Stimulated activated CD8-positive, alpha-beta memory T cell treated with anti-CD3 and anti-CD28 coated beads, Interleukin-7, amount 100 ng/mL, for 48 hours (primary cell): ENCODE data around the gene FCRLA.
A peak's percentile ranks its signal among the peaks of the same experiment; 100 is the strongest.

Experiments used
- DNase-seq, 2 donors: peaks; one replicate each; pipeline ENCODE4 v3.0.0-alpha.2; 2020; ENCODE audit warnings: low read depth in 1 of 2; ENCODE audit errors: extremely low read depth in 1 of 2

Gene FCRLA

DNA sequence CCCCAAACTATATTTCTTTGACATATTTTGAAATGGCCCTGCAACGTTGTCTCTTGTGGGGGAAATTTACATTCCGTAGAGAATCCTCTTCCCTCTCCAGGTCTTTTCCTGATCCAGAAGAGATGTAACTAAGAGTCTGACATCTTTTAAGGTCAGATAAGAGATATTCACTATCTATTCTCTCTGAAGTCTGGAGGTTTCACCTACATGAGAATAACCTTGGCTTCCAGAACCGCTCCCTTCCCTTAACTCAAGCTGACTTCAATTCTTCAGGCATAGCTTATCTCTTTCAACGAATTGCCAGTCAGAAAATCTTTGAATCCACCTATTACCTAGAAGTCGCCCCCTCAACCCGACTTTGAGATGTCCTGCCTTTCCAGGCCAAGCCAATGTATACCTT lies 24.2 kb downstream of the FCRLA start:
- DNase-seq = no peak

DNA sequence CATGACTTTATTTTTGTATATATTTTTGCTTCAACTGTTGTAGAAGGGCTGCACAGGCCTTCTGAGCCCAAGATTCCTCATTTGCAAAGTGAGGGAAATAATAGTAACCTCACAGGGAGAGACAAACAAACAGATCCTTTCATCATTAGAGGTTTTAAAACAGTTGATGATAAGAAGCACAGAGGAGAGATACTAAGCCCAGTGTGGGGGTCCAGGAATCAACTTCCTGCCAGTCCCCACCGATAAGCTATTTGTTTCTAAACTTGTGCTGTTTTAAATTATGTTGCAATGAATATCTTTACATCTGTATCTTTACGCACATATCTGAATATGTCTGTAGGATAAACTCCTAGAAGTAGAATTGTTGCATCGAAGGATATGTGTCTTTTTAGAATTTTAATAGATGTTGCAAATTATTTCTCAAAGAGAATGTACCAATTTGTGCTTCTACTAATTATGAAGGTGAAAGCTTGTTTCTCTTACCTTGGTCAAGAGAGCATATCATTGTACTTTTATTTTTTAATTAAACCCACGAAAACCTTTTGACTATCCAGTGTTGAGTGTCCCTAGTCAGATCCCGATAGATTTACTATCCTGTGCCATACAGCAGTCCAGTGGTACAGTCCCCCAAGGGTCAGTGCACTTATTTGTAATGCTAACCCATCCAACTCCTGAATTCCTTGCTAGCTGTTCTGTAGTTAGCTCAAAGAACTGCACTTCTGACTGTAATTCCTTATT lies 25.1 kb downstream of the FCRLA start:
- no peak for DNase-seq

- no peak for DNase-seq
These were observed 26.5 kb downstream of the FCRLA start for GRCh38 chr1:161733526-161733925.

DNA sequence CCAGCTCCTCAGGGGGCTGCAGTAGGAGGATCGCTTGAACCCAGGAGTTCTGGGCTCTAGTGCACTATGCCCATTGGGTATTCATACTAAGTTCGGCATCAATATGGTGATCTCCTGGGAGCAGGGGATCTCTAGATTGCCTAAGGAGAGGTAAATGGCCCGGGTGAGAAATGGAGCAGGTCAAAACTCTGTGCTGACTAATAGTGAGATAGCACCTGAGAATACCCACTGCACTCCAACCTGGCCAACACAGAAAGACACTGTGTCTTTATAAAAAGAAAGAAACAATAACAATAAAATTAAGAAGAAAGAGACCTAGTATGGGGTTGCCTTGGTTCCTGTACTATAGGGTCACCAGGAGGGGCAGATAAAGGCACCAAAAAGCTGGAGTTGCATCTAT lies 28.8 kb downstream of the FCRLA start:
- no peak for DNase-seq

- DNase-seq = peak in 1 of 2 donors; percentile 32
These were observed 29.4 kb downstream of the FCRLA start for GRCh38 chr1:161736335-161736969.

DNA sequence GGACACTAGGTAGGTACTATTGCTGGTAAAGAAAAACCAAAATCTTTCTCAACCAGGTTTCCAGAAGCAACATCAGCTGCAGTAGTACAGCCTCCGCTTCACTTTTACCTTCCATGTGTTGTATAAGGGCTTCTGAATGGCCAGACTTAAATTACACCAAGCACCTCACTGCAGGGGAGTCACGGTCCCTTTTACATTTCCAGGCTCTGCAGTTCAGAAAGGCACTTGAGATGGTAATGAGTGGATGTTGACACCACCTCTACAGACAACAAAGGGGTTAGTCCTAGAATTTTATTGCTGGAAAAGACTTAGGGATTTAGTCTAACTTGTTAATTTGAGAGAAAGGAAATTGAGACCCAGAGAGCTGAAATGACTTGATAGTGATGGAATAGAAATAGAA lies 30.6 kb downstream of the FCRLA start:
- DNase-seq = no peak

- DNase-seq = peak; percentile 43 to 49
These were observed 31.7 kb downstream of the FCRLA start for GRCh38 chr1:161738627-161739287.

DNA sequence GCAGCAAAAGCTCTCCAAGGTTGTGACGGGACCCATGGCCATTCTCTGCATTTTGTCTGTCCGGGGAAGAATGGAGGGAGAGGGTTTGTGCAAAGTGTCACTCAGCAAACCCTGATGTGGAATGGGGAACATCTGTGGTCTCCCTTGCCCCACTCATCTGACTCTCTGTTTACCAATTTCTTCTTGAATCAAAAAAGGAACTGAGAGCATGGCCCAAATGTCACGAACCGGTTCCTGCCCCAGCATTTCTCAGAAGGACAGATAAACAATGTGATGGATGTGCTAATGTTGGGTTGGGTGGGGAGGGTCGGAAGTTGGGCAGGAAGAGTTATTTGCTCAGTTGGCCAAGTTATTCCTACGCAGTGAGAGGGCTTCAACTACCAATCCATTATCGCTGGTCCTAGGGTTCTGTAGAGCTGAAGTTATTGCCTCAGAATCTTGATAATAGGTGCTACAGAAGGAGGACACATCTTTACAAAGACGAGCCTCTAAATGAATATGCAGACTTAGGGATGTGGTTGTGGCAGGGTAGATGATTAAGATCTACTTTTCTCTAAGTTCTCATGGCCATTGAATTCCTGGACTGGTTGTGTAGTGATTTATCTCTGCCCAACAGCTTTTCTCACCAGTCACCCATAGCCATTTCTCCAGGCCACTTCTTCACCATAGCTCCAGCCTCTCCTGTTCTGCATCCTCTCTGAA lies 33.0 kb downstream of the FCRLA start:
- no peak for DNase-seq

DNA sequence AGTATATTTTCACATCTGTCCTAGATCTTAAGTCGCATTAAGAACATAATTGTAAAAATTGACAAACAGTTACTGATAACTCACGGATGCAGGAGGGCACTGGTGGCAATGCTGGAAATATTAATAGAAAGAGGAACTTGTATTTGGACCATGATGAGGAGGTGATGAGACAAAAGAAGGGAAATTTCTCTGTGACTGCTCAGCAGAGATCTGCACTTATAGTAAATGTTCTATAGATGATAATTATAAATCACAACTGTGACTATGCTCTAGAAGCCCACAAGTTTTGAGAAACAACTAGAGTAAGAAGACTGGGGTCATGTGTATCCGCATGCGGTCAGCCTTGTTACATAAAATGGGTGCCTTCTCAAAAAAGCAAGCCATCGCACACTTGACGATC lies 33.9 kb downstream of the FCRLA start:
- DNase-seq = no peak

GRCh38 chr1:161743231-161743630 lies 36.2 kb downstream of the FCRLA start:
- no peak for DNase-seq

GRCh38 chr1:161747801-161748200 lies 40.8 kb downstream of the FCRLA start:
- no peak for DNase-seq

DNA sequence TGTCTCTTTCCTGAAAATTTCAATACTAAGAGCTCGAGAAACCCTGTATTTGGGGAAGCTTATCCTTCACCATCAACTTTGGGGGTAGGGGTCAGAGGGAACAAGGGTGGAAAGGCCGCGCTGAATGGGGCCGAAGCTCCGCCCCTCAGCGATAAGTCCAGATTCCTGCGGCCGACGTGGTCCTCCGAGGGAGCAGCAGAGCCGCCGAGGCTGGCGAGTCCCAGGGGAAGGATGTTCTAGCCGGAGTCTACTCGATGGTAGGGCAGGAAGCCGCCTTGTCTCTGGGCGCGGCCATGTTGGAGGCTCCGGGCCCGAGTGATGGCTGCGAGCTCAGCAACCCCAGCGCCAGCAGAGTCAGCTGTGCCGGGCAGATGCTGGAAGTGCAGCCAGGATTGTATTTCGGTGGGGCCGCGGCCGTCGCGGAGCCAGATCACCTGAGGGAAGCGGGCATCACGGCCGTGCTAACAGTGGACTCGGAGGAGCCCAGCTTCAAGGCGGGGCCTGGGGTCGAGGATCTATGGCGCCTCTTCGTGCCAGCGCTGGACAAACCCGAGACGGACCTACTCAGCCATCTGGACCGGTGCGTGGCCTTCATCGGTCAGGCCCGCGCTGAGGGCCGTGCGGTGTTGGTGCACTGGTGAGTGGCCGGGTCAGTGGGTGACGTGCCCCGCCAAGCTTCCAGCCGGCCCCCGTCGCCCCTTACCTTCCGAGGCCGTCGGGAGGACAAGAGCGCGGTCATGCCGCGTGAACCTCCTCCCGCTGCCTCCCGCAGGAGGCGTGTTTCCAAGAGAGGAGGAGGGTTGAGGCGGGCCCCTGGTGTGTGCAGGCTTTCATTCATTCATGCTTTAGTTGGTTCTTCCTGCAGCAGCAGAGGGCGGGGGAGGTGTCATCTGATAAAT lies 42.7 kb downstream of the FCRLA start, which contains the start of gene DUSP12:
Gene DUSP12 (plus strand): TSS at position 278 of the 899 bp plus-strand sequence. CDS start 16 bp downstream, at position 294.
- DNase-seq = peak; percentile 76 to 92

DNA sequence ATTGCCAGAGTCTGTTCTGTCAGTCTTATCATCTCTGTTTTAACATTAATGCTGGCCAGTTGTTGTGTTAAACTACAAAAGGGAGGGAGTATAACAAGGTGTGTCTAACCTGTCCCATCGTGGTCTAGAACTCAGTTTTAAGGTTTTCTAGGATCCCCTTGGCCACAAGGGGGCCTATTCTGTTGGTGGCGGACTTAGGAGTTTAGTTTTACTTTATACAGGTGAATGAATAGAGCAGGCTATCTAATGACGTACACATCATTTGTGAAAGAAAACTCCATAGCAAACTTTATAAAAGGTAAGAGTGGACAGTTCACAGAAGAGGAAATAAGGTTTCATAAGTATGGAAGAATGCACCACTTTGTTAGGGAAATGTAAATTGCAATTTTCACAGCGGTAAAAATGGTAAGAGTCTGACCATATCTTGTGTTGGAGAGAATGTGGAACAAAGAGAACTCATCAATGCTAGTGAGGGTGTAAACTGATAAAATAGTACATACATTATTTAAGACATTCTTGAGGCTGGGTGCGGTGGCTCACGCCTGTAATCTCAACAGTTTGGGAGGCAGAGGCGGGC lies 56.6 kb downstream of the FCRLA start:
- no peak for DNase-seq
